Psoas muscle (tissue), 8 donors: ENCODE data around the gene TMEM255A. TPM values are rescaled to one million over a fixed set of nuclear protein-coding genes. Genes with fewer than 3 reads are reported as not detected.

Experiments used
- ATAC-seq, 4 donors: fragments of 200-7000 bp; cut with Tn5 transposase; one replicate each; pipeline ENCODE4 v1.9.1; 2020; ENCODE audit warnings: moderate library complexity in 3 of 4, mild to moderate bottlenecking in 2 of 4
- DNase-seq, 2 donors: peaks; one replicate each; pipeline ENCODE4 v3.0.0-alpha.2; 2020
- H3K27ac ChIP-seq: fragments of 200-600 bp; one replicate; pipeline ENCODE4 v1.8.0; 2022
- H3K27me3 ChIP-seq, 3 donors: fragments of 200-600 bp in 1 of 3; one replicate each; pipeline versions ENCODE4 v1.6.1 to v1.8.0; 2013 to 2022; ENCODE audit warnings: low read length in 2 of 3, mild to moderate bottlenecking in 2 of 3, moderate library complexity in 1 of 3; ENCODE audit not compliant: insufficient read depth in 3 of 3
- H3K36me3 ChIP-seq, 2 donors: fragments of 200-600 bp in 1 of 2; one replicate each; pipeline versions ENCODE4 v1.6.1 to v1.8.0; 2013 to 2022; ENCODE audit warnings: low read depth in 1 of 2, mild to moderate bottlenecking in 1 of 2, moderate library complexity in 1 of 2; ENCODE audit not compliant: insufficient read depth in 1 of 2
- H3K4me1 ChIP-seq: fragments of 200-600 bp; one replicate; pipeline ENCODE4 v1.8.0; 2022
- H3K4me3 ChIP-seq: fragments of 200-600 bp; one replicate; pipeline ENCODE4 v1.8.0; 2022; ENCODE audit warnings: mild to moderate bottlenecking
- H3K9me3 ChIP-seq: fragments of 200-600 bp; one replicate; pipeline ENCODE4 v1.8.0; 2022
- CTCF ChIP-seq: fragments of 200-600 bp; IDR thresholded peaks from one replicate; pipeline ENCODE4 v1.8.0; 2022; ENCODE audit warnings: antibody characterized with exemption
- WGBS, 3 donors: extraction: QIAGEN DNeasy Blood & Tissue Kit; methylation state at CpG; one replicate each; pipeline versions ENCODE4 v1.1.6 to v1.1.7; 2013; 5-methylcytosine and 5-hydroxymethylcytosine counted together
- intact Hi-C, 2 donors: fragments of 100-400 bp; cut with DNase I; formaldehyde crosslinking; loops; one replicate each; pipeline versions ENCODE4 v1.11.0 to v1.14.2; 2022
- polyA plus RNA-seq, 3 donors: library from polyadenylated mRNA; stranded (reverse); fragments of 200-250 nt; gene quantifications; one replicate each; pipeline ENCODE4 v1.2.3, GENCODE V29; 2013
- total RNA-seq, 4 donors: library from RNA; stranded (reverse); fragmentation: NEBNext Ultra II Directional in 2 of 4; extraction: Animal tissue kit (Norgen Biotek cat#: 25700) in 2 of 4; gene quantifications; one replicate each; pipeline versions ENCODE4 v1.2.1 to v1.2.4, GENCODE V29; 2021 to 2023
- donor health status: healthy with polysubstance abuse.
- donor health status: DM: no; HTN: no; CAD: no; lungs with moderate emphysema.
- donor health status: Bipolar disorder and iron deficiency.
- donor health status: healthy.
- donor health status: DM: yes; HTN: yes; CAD: no.
- donor health status: DM: no; HTN: no; CAD: no.
- donor health status: DM: no; HTN: no; CAD: no.
- donor health status: DM: yes; HTN: yes; CAD: no.

The TMEM255A gene
- total and polyA plus RNA-seq, 7 donors = 0.06 to 2.0 (median 0.27) TPM

- intact Hi-C loops = no loop called here
- Histone ChIP-seq H3K9me3 (no peaks in the 10 kb centered on the region), H3K4me3 (no peak overlapping the region), H3K36me3 (no peaks in the 10 kb centered on the region), H3K4me1 (no peaks in the 10 kb centered on the region), H3K27ac (no peak overlapping the region), H3K27me3 (peaks cover 0 to 5% (median 0%) of the 10 kb centered on the region in 3 donors)
- 50 to 64% (median 54%) methylated on average over 4 of the region's 4 CpGs for WGBS, 3 donors
- ATAC-seq = no peak
- TF ChIP-seq CTCF = no peak
- DNase-seq = no peak
These were observed 29.5 kb downstream of the TMEM255A start for GRCh38 chrX:120281761-120282160.

GRCh38 chrX:120281021-120281624 is 30.1 kb downstream of the TMEM255A start:
- Histone ChIP-seq H3K36me3 (no peaks in the 10 kb centered on the region), H3K9me3 (no peaks in the 10 kb centered on the region), H3K4me3 (no peak overlapping the region), H3K27me3 (peaks cover 0 to 6% (median 0%) of the 10 kb centered on the region in 3 donors), H3K4me1 (no peaks in the 10 kb centered on the region), H3K27ac (no peak overlapping the region)
- DNase-seq (no peak), ATAC-seq (no peak)
- intact Hi-C loops = no loop called here
- TF ChIP-seq CTCF = no peak
- WGBS, 3 donors = 71 to 89% (median 86%) methylated on average over 10 of the region's 10 CpGs

- ATAC-seq (no peak), DNase-seq (no peak)
- Histone ChIP-seq H3K27me3 (peaks cover 0 to 7% (median 0%) of the 10 kb centered on the region in 3 donors), H3K4me1 (no peaks in the 10 kb centered on the region), H3K9me3 (no peaks in the 10 kb centered on the region), H3K27ac (no peak overlapping the region), H3K4me3 (no peak overlapping the region), H3K36me3 (no peaks in the 10 kb centered on the region)
- intact Hi-C loops = no loop called here
- 43 to 78% (median 64%) methylated on average over 2 of the region's 2 CpGs for WGBS, 3 donors
- no peak for TF ChIP-seq CTCF
These were observed 36.3 kb downstream of the TMEM255A start for GRCh38 chrX:120274958-120275357.

- no peaks in the 10 kb centered on the region for H3K36me3 ChIP-seq
- ATAC-seq (no peak), DNase-seq (no peak)
- intact Hi-C loops = no loop called here
- no peaks in the 10 kb centered on the region for H3K9me3 ChIP-seq
- 38 to 85% (median 81%) methylated on average over 2 of the region's 2 CpGs for WGBS, 3 donors
- no peak overlapping the region for H3K27ac ChIP-seq
- peaks cover 0 to 7% (median 0%) of the 10 kb centered on the region in 3 donors for H3K27me3 ChIP-seq
- H3K4me3 ChIP-seq = no peak overlapping the region
- H3K4me1 ChIP-seq = no peaks in the 10 kb centered on the region
- no peak for TF ChIP-seq CTCF
These were observed 37.1 kb downstream of the TMEM255A start for GRCh38 chrX:120274145-120274544.

- DNase-seq = no peak
- no peak for TF ChIP-seq CTCF
- peak in 2 of 4 donors; percentile 43 to 59 for ATAC-seq
- Histone ChIP-seq H3K9me3 (no peaks in the 10 kb centered on the region), H3K27me3 (peaks cover 0 to 7% (median 0%) of the 10 kb centered on the region in 3 donors), H3K27ac (no peak overlapping the region), H3K4me3 (no peak overlapping the region), H3K4me1 (no peaks in the 10 kb centered on the region), H3K36me3 (no peaks in the 10 kb centered on the region)
- WGBS, 3 donors = 69 to 79% (median 70%) methylated on average over 2 of the region's 2 CpGs
- intact Hi-C loops = no loop called here
These were observed 40.0 kb downstream of the TMEM255A start for GRCh38 chrX:120271218-120271617.
